Naive thymus-derived CD8-positive, alpha-beta T cell (primary cell): Measurements from ENCODE around the gene IGF2. TPM values are rescaled to one million over a fixed set of nuclear protein-coding genes. Genes with fewer than 3 reads are reported as not detected.

Source experiments
- ATAC-seq, 2 donors: fragments of 150-1000 bp; cut with Tn5 transposase in 1 of 2; sonication (Bioruptor Pico), chemical (Tn5 transposase) in 1 of 2; 1 replicate in 1 of 2; 2 replicates in 1 of 2; pipeline ENCODE4 v1.10.0; 2021; ENCODE audit warnings: mild to moderate bottlenecking in 2 of 2, moderate library complexity in 2 of 2
- POLR2A ChIA-PET: fragments of 350-600 bp; sonication (Branson Sonifier 250); formaldehyde crosslinking; loops from one replicate; lab custom pipeline; 2021; ENCODE audit warnings: antibody characterized with exemption; lab: Charles Lee
- DNase-seq, 10 donors: peaks; one replicate each; pipeline versions ENCODE4 v3.0.0 to v3.0.0-alpha.2; 2020 to 2022
- H3K27ac Mint-ChIP-seq, 10 donors: one replicate each; pipeline ENCODE4 v1.8.0; 2020 to 2022; ENCODE audit warnings: mild to moderate bottlenecking in 10 of 10, mixed read lengths in 10 of 10, moderate library complexity in 4 of 10, inconsistent platforms in 1 of 10
- H3K27me3 Mint-ChIP-seq, 5 donors: one replicate each; pipeline ENCODE4 v1.8.0; 2021 to 2022; ENCODE audit warnings: mixed read lengths in 5 of 5
- H3K36me3 Mint-ChIP-seq, 3 donors: one replicate each; pipeline ENCODE4 v1.8.0; 2020 to 2022; ENCODE audit warnings: mixed read lengths in 3 of 3, mild to moderate bottlenecking in 2 of 3, inconsistent platforms in 1 of 3
- H3K4me1 Mint-ChIP-seq, 4 donors: one replicate each; pipeline ENCODE4 v1.8.0; 2021 to 2022; ENCODE audit warnings: mixed read lengths in 4 of 4
- H3K4me3 Mint-ChIP-seq, 10 donors: one replicate each; pipeline ENCODE4 v1.8.0; 2020 to 2022; ENCODE audit warnings: mild to moderate bottlenecking in 10 of 10, mixed read lengths in 10 of 10, moderate library complexity in 6 of 10, inconsistent platforms in 1 of 10
- H3K9me3 Mint-ChIP-seq, 9 donors: one replicate each; pipeline ENCODE4 v1.8.0; 2020 to 2022; ENCODE audit warnings: mixed read lengths in 9 of 9, mild to moderate bottlenecking in 3 of 9, inconsistent platforms in 1 of 9, moderate library complexity in 1 of 9
- polyA plus RNA-seq, 3 donors: library from polyadenylated mRNA; unstranded; fragments of 300-500 nt; fragmentation: Illumina TruSeq; gene quantifications; one replicate each; pipeline ENCODE4 v1.2.3, GENCODE V29; 2021
- total RNA-seq, 8 experiments: library from RNA in 2 of 8; stranded (reverse) in 2 of 8; gene quantifications; one replicate each; pipeline ENCODE4 v1.2.3 and lab custom pipeline; 2021 to 2026

Gene IGF2
- total and polyA plus RNA-seq, 5 experiments from 2014 or later = not detected

- peaks cover 0 to 6% (median 0%) of the 10 kb centered on the region in 4 donors for H3K4me1 Mint-ChIP-seq
- no peaks in the 10 kb centered on the region for H3K36me3 Mint-ChIP-seq
- H3K4me3 Mint-ChIP-seq = no peak overlapping the region
- DNase-seq (peak in 1 of 10 donors; percentile 50), ATAC-seq (no peak)
- peak overlapping the region in 2 of 10 donors; percentile 20 to 52 for H3K27ac Mint-ChIP-seq
- POLR2A ChIA-PET = no interaction called here
- no peaks in the 10 kb centered on the region for H3K9me3 Mint-ChIP-seq
- peaks cover 0 to 13% (median 5%) of the 10 kb centered on the region in 5 donors for H3K27me3 Mint-ChIP-seq
These were observed 40.3 kb downstream of the IGF2 start for GRCh38 chr11:2098691-2099515.

GRCh38 chr11:2097998-2098690, 41.0 kb downstream of the IGF2 start:
- no peaks in the 10 kb centered on the region for H3K36me3 Mint-ChIP-seq
- no peaks in the 10 kb centered on the region for H3K9me3 Mint-ChIP-seq
- no peak overlapping the region for H3K4me3 Mint-ChIP-seq
- ATAC-seq (no peak), DNase-seq (no peak)
- peaks cover 0 to 20% (median 9%) of the 10 kb centered on the region in 5 donors for H3K27me3 Mint-ChIP-seq
- POLR2A ChIA-PET = no interaction called here
- H3K4me1 Mint-ChIP-seq = peaks cover 3 to 12% (median 4%) of the 10 kb centered on the region in 4 donors
- H3K27ac Mint-ChIP-seq = no peak overlapping the region

GRCh38 chr11:2097356-2097997, 41.7 kb downstream of the IGF2 start:
- H3K9me3 Mint-ChIP-seq = no peaks in the 10 kb centered on the region
- peak in 1 of 10 donors; percentile 63 for DNase-seq
- no peak overlapping the region for H3K4me3 Mint-ChIP-seq
- peaks cover 0 to 25% (median 13%) of the 10 kb centered on the region in 5 donors for H3K27me3 Mint-ChIP-seq
- H3K36me3 Mint-ChIP-seq = no peaks in the 10 kb centered on the region
- no peak overlapping the region for H3K27ac Mint-ChIP-seq
- peaks cover 6 to 18% (median 9%) of the 10 kb centered on the region in 4 donors for H3K4me1 Mint-ChIP-seq
- no peak for ATAC-seq
- POLR2A ChIA-PET = no interaction called here

- H3K9me3 Mint-ChIP-seq = no peaks in the 10 kb centered on the region
- H3K27ac Mint-ChIP-seq = peak overlapping the region in 1 of 10 donors; percentile 33
- ATAC-seq (no peak), DNase-seq (no peak)
- peaks cover 0 to 20% (median 8%) of the 10 kb centered on the region in 5 donors for H3K27me3 Mint-ChIP-seq
- no peak overlapping the region for H3K4me3 Mint-ChIP-seq
- POLR2A ChIA-PET = no interaction called here
- H3K4me1 Mint-ChIP-seq = peaks cover 6 to 19% (median 10%) of the 10 kb centered on the region in 4 donors
- H3K36me3 Mint-ChIP-seq = no peaks in the 10 kb centered on the region
These were observed 42.3 kb downstream of the IGF2 start for GRCh38 chr11:2096919-2097301.

GRCh38 chr11:2096011-2096918, 42.9 kb downstream of the IGF2 start:
- Mint-ChIP-seq H3K4me1 (peaks cover 6 to 19% (median 10%) of the 10 kb centered on the region in 4 donors), H3K27ac (peak overlapping the region in 1 of 10 donors; percentile 33), H3K27me3 (peaks cover 0 to 15% (median 8%) of the 10 kb centered on the region in 5 donors), H3K9me3 (no peaks in the 10 kb centered on the region), H3K4me3 (no peak overlapping the region), H3K36me3 (no peaks in the 10 kb centered on the region)
- DNase-seq (peak in 1 of 10 donors; percentile 45), ATAC-seq (no peak)
- POLR2A ChIA-PET = no interaction called here

- ATAC-seq (no peak), DNase-seq (peak in 1 of 10 donors; percentile 61)
- Mint-ChIP-seq H3K27me3 (peaks cover 0 to 15% (median 8%) of the 10 kb centered on the region in 5 donors), H3K4me1 (peaks cover 6 to 19% (median 10%) of the 10 kb centered on the region in 4 donors), H3K27ac (no peak overlapping the region), H3K36me3 (no peaks in the 10 kb centered on the region), H3K4me3 (no peak overlapping the region), H3K9me3 (no peaks in the 10 kb centered on the region)
- POLR2A ChIA-PET = no interaction called here
These were observed 43.6 kb downstream of the IGF2 start for GRCh38 chr11:2095542-2095941.

GRCh38 chr11:2095198-2095520, 44.0 kb downstream of the IGF2 start:
- no peak for ATAC-seq
- POLR2A ChIA-PET = no interaction called here
- peaks cover 6 to 18% (median 10%) of the 10 kb centered on the region in 4 donors for H3K4me1 Mint-ChIP-seq
- H3K27ac Mint-ChIP-seq = no peak overlapping the region
- DNase-seq = no peak
- H3K4me3 Mint-ChIP-seq = no peak overlapping the region
- peaks cover 0 to 15% (median 8%) of the 10 kb centered on the region in 5 donors for H3K27me3 Mint-ChIP-seq
- no peaks in the 10 kb centered on the region for H3K9me3 Mint-ChIP-seq
- no peaks in the 10 kb centered on the region for H3K36me3 Mint-ChIP-seq

GRCh38 chr11:2094354-2095197, 44.6 kb downstream of the IGF2 start:
- Mint-ChIP-seq H3K27me3 (peaks cover 0 to 15% (median 8%) of the 10 kb centered on the region in 5 donors), H3K4me3 (no peak overlapping the region), H3K36me3 (no peaks in the 10 kb centered on the region), H3K4me1 (peaks cover 7 to 16% (median 11%) of the 10 kb centered on the region in 4 donors), H3K9me3 (no peaks in the 10 kb centered on the region), H3K27ac (no peak overlapping the region)
- DNase-seq = peak in 1 of 10 donors; percentile 15
- POLR2A ChIA-PET = no interaction called here
- ATAC-seq = no peak

GRCh38 chr11:2093575-2094353, 45.4 kb downstream of the IGF2 start:
- DNase-seq = no peak
- peaks cover 0 to 15% (median 8%) of the 10 kb centered on the region in 5 donors for H3K27me3 Mint-ChIP-seq
- ATAC-seq = no peak
- POLR2A ChIA-PET = no interaction called here
- H3K4me3 Mint-ChIP-seq = peak overlapping the region in 4 of 10 donors; percentile 5 to 58 (median 12)
- peaks cover 8 to 22% (median 11%) of the 10 kb centered on the region in 4 donors for H3K4me1 Mint-ChIP-seq
- peak overlapping the region in 2 of 10 donors; percentile 57 to 91 for H3K27ac Mint-ChIP-seq
- no peaks in the 10 kb centered on the region for H3K36me3 Mint-ChIP-seq
- no peaks in the 10 kb centered on the region for H3K9me3 Mint-ChIP-seq

GRCh38 chr11:2092956-2093412, 46.2 kb downstream of the IGF2 start:
- ATAC-seq = peak; percentile 97 to 98
- Mint-ChIP-seq H3K27me3 (peaks cover 0 to 15% (median 8%) of the 10 kb centered on the region in 5 donors), H3K4me3 (peak overlapping the region in 2 of 10 donors; percentile 8 to 58), H3K36me3 (no peaks in the 10 kb centered on the region), H3K9me3 (no peaks in the 10 kb centered on the region), H3K4me1 (peaks cover 8 to 22% (median 11%) of the 10 kb centered on the region in 4 donors), H3K27ac (peak overlapping the region in 1 of 10 donors; percentile 91)
- POLR2A ChIA-PET = no interaction called here
- peak; percentile 55 to 91 (median 74) for DNase-seq
